Thoracic aorta (tissue), 2 donors: ENCODE results near the gene PABPC1L. TPM values are rescaled to one million over a fixed set of nuclear protein-coding genes. Genes with fewer than 3 reads are reported as not detected.

Source experiments
- ATAC-seq: fragments of 150-250 bp; one replicate; pipeline ENCODE4 v1.8.0; 2017; ENCODE audit warnings: low read depth; ENCODE audit not compliant: insufficient number of reproducible peaks, low FRiP score
- DNase-seq: peaks from one replicate; pipeline ENCODE4 v3.0.0-alpha.2; 2020; ENCODE audit warnings: low spot score
- H3K27ac ChIP-seq, 2 donors: fragments of 200-600 bp; sonication (generic); 1 replicate in 1 of 2; 2 replicates in 1 of 2; pipeline ENCODE4 v1.5.1; 2016; ENCODE audit warnings: mild to moderate bottlenecking in 2 of 2, moderate library complexity in 2 of 2
- H3K27me3 ChIP-seq: fragments of 200-600 bp; sonication (generic); replicated peaks from 2 replicates; pipeline ENCODE4 v1.6.0; 2016; ENCODE audit warnings: mild to moderate bottlenecking; ENCODE audit not compliant: insufficient read depth
- H3K36me3 ChIP-seq: fragments of 200-600 bp; sonication (generic); one replicate; pipeline ENCODE4 v1.5.1; 2016
- H3K4me1 ChIP-seq, 2 donors: fragments of 200-600 bp; sonication (generic); 1 replicate in 1 of 2; 2 replicates in 1 of 2; pipeline versions ENCODE4 v1.5.1 to v1.6.0; 2016; ENCODE audit warnings: low read depth in 2 of 2, mild to moderate bottlenecking in 1 of 2; ENCODE audit not compliant: control insufficient read depth in 1 of 2
- H3K4me3 ChIP-seq: fragments of 200-600 bp; sonication (generic); 2 replicates; pipeline ENCODE4 v1.5.1; 2016; ENCODE audit warnings: mild to moderate bottlenecking
- H3K9me3 ChIP-seq: fragments of 200-600 bp; sonication (generic); 2 replicates; pipeline ENCODE4 v1.5.1; 2016
- total RNA-seq, 2 donors: library from RNA; depleted of rRNA; stranded (reverse); fragments of >200 nt; gene quantifications; one replicate each; pipeline versions ENCODE4 v1.1.0 to v1.2.3, GENCODE V29; 2016
- TF ChIP-seq, protein P1 (sequence below): fragments of 200-600 bp; sonication (generic); IDR thresholded peaks from one replicate; pipeline ENCODE4 v1.5.1; 2019; ENCODE audit warnings: antibody characterized with exemption

The PABPC1L gene
- total RNA-seq, 2 donors from 2014 or later, result 29.5 to 33.2 TPM

DNA sequence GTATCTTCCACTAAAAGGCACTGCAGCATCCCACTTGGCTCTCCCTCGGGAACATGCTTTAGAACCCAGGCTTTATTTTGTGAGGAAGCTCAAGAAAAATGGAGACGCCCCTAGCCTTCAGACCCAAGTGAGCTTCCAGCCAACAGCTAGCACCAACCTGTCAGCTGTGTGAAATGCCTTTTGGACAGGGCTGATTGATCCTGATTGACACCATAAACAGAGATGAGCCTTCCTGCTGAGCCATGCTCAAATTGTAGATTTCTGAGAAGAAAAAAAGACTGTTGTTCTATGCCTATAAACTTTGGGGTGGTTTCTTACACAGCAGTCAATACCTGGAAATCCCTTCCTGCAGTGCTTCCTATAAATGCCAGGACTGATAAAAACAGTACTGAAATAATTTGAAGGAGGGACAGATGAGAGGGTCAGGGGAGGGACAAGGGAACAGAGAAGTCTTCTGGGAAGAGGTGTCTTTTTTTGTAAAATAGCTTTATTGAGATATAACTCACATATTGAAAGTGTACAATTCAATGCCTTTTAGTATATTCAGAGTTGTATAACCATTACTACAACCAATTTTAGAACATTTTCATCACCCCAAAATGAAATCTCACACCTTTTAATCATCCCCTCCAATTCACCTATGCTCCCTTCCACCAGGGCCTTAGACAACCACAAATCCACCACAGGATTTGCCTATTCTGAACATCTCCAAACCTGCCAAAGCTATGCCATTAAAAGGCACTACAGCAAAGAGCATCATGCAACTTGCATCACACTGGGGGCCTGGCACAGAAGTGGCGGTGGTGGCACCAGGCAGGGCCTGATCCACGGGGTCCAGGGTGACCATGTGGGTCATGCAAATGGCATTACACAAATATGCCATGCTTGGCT lies 53.7 kb downstream of the PABPC1L start:
- no peak for ATAC-seq
- Histone ChIP-seq H3K4me3 (no peak overlapping the region), H3K4me1 (peaks cover 12 to 41% of the 10 kb centered on the region in 2 donors), H3K27me3 (no peaks in the 10 kb centered on the region), H3K36me3 (no peaks in the 10 kb centered on the region), H3K9me3 (no peaks in the 10 kb centered on the region), H3K27ac (no peak overlapping the region)
- TF ChIP-seq, protein P1, sequence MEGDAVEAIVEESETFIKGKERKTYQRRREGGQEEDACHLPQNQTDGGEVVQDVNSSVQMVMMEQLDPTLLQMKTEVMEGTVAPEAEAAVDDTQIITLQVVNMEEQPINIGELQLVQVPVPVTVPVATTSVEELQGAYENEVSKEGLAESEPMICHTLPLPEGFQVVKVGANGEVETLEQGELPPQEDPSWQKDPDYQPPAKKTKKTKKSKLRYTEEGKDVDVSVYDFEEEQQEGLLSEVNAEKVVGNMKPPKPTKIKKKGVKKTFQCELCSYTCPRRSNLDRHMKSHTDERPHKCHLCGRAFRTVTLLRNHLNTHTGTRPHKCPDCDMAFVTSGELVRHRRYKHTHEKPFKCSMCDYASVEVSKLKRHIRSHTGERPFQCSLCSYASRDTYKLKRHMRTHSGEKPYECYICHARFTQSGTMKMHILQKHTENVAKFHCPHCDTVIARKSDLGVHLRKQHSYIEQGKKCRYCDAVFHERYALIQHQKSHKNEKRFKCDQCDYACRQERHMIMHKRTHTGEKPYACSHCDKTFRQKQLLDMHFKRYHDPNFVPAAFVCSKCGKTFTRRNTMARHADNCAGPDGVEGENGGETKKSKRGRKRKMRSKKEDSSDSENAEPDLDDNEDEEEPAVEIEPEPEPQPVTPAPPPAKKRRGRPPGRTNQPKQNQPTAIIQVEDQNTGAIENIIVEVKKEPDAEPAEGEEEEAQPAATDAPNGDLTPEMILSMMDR, result no peak
- no peak for DNase-seq

DNA sequence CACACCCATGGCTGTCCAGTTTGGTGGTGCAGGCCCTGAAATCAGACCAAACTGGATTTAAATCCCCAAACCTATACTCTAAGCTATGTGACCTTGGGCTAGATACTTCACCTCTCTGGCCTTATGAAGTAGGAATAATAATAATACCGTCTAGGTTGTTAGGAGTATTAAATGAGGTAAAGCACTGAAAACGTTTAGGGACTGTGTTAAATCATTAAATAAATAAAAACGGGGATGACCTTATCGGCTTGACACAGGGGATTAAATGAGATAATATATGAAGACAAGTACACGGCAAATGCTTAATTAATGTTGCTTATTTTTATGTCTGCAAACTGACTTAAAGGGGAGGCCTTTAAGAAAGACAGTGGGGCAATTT lies 55.8 kb downstream of the PABPC1L start:
- no peak for DNase-seq
- Histone ChIP-seq H3K4me3 (peak overlapping the region; percentile 92), H3K9me3 (no peaks in the 10 kb centered on the region), H3K27ac (peak overlapping the region; percentile 78 to 79), H3K4me1 (peaks cover 3 to 34% of the 10 kb centered on the region in 2 donors), H3K27me3 (no peaks in the 10 kb centered on the region), H3K36me3 (no peaks in the 10 kb centered on the region)
- no peak for ATAC-seq
- TF ChIP-seq, protein P1, result no peak

DNA sequence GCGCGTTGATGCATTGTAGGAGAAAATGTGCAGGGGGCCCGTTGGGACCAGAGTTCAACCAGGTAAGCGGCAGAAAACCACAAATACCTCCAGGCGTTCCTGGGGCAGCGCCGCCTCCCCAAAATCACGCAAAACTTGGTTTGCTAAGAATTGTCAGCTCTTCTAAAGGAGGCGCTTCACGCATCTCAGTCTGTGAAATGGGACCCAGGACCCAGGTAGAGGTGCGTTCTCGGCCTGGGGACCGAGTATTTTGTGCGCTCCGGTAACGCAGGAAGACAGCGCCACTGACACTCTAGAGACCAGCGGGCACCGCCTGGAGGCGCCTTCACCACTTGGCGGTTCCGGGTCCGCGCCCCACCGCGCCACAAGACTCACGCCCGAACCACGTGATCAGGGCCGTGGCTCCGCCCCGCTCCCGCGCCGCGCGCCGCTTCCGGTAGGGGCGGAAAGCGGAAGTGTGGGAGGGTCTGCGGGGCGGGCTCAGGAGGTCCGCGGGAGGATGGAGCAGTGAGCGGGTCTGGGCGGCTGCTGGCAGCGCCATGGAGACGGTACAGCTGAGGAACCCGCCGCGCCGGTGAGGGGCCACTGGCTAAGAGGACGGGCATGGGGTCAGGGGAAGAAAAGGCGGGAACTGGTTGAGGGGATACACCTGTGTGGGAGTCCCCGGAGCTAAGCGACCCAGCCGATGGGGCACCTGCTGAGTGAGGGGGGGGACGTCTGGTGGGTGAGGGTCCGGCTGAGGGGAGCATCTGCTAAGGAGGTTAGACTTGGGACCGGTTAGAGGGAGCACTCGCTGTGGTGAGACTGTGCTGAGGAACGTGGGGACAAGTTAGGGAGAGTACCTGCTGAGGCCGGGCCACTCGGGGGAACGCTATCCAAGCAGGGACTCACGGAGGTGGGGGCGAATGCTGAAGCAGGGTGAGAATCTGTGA lies 56.4 kb downstream of the PABPC1L start, which contains the start of gene STK4:
TSS of gene STK4 (plus strand) at position 483 of the 932 bp plus-strand sequence. CDS start at position 540, 57 bp downstream.
- no peaks in the 10 kb centered on the region for H3K27me3 ChIP-seq
- peak; percentile 95 for ATAC-seq
- H3K9me3 ChIP-seq, result no peaks in the 10 kb centered on the region
- H3K27ac ChIP-seq, result peak within 1 kb of the TSS; percentile 78 to 79
- H3K4me1 ChIP-seq, result peaks cover 0 to 36% of the 10 kb centered on the region in 2 donors
- H3K36me3 ChIP-seq, result no peaks in the 10 kb centered on the region
- peak within 1 kb of the TSS; percentile 92 for H3K4me3 ChIP-seq
- TF ChIP-seq, protein P1, result peak; percentile 37
- DNase-seq, result peak; percentile 62

DNA sequence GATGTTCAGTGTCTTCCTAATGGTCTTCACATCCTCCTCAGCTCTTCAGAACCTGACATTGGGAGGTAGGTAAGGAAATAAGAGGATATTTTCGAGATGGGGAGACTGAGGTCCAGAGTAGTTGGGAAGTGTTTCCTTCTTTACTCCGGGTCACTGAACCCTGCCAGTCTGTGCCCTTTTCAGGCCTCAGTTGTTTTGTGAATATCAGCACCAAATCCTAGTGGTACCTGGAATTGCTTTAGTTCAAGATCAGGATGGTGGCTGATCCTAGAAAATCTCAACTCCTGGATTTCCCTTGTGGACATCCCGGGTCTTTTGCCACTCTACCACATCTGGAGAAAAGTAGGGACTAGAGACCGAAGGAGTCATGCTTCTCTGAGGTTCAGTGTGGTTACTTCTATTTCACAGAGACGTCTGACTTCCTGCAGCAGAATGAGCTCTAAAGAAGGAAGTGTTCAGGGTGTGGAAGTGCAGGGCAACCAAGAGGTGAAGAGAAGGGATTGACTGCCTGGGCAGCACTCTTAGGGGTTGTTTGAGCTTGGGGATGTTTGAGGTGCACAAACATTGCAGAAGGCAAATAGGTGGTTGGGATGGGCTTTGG lies 57.4 kb downstream of the PABPC1L start:
- Histone ChIP-seq H3K4me3 (peak overlapping the region; percentile 92), H3K27ac (peak overlapping the region; percentile 7 to 79), H3K9me3 (no peaks in the 10 kb centered on the region), H3K27me3 (no peaks in the 10 kb centered on the region), H3K4me1 (peaks cover 0 to 37% of the 10 kb centered on the region in 2 donors), H3K36me3 (no peaks in the 10 kb centered on the region)
- DNase-seq (no peak), ATAC-seq (no peak)
- TF ChIP-seq, protein P1, result no peak
